Prostate gland (tissue), 2 donors: ENCODE data around the gene PTPRS.

Experiments
- POLR2A ChIP-seq: fragments of 450-650 bp; IDR thresholded peaks from one replicate; pipeline ENCODE4 v1.6.1; 2016; ENCODE audit warnings: antibody characterized with exemption, mild to moderate bottlenecking
- POLR2AphosphoS5 ChIP-seq: sonication (generic); formaldehyde crosslinking; IDR thresholded peaks from one replicate; pipeline ENCODE4 v1.6.1; 2017; ENCODE audit warnings: antibody characterized with exemption
- TF ChIP-seq, protein P1 (sequence below), 4 experiments: fragments of 200-600 bp in 2 of 4; fragments of 450-650 bp in 2 of 4; sonication (generic) in 2 of 4; IDR thresholded peaks; 1 replicate in 3 of 4; 2 replicates in 1 of 4; pipeline ENCODE4 v1.5.1; 2016 to 2019; ENCODE audit warnings: antibody characterized with exemption in 4 of 4, mild to moderate bottlenecking in 2 of 4, moderate library complexity in 2 of 4

DNA sequence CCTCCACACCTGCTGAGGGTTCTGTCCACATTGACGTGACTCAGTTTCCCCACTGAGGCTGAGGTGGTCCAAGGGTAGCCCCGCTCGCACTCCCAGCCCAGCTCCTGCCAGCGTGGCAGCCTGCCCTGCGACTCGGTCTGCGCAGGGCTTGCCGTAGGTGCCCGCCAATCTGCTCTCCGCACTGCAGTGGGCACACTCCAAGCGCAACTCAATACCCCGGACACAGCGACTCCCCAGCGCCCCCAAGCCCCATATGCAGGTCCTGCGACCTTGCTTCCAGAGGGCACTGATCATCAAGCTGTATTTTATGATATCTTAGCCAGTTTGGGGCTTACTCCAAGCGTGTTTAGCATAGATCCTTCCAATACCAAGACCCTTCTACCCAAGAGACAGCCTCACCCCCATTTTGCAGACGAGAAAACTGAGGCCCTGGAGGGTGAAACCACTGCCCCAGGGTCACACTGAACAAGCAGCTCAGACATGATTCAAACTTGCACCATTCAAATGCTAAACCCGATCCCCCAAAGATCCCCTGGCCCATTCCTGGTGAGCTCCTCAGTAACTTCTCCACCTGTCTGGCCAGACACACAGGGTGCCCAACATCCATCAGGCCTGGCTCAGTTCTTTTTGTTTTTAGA lies 13.5 kb downstream of the PTPRS start:
- TF ChIP-seq POLR2A, result no peak
- TF ChIP-seq, protein P1, sequence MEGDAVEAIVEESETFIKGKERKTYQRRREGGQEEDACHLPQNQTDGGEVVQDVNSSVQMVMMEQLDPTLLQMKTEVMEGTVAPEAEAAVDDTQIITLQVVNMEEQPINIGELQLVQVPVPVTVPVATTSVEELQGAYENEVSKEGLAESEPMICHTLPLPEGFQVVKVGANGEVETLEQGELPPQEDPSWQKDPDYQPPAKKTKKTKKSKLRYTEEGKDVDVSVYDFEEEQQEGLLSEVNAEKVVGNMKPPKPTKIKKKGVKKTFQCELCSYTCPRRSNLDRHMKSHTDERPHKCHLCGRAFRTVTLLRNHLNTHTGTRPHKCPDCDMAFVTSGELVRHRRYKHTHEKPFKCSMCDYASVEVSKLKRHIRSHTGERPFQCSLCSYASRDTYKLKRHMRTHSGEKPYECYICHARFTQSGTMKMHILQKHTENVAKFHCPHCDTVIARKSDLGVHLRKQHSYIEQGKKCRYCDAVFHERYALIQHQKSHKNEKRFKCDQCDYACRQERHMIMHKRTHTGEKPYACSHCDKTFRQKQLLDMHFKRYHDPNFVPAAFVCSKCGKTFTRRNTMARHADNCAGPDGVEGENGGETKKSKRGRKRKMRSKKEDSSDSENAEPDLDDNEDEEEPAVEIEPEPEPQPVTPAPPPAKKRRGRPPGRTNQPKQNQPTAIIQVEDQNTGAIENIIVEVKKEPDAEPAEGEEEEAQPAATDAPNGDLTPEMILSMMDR (IDR thresholded peaks at IDR 0.05), result no peak
- no peak for TF ChIP-seq POLR2AphosphoS5
